Activated B cell treated with CpG ODN at 0.5 μM for 24 hours (primary cell): ENCODE results near the gene FZR1. TPM values are rescaled to one million over a fixed set of nuclear protein-coding genes. Genes with fewer than 3 reads are reported as not detected.

Experiments used
- ATAC-seq: fragments of 200-7000 bp; cut with Tn5 transposase; one replicate; pipeline ENCODE4 v1.10.0; 2021; ENCODE audit warnings: low read depth, mild to moderate bottlenecking, moderate library complexity
- CTCF ChIA-PET: fragments of 350-600 bp; sonication (Branson Sonifier 250); formaldehyde crosslinking; loops from one replicate; lab custom pipeline; 2021; ENCODE audit warnings: antibody characterized with exemption; lab: Charles Lee
- POLR2A ChIA-PET: fragments of 350-600 bp; sonication (Branson Sonifier 250); formaldehyde crosslinking; loops from one replicate; lab custom pipeline; 2021; ENCODE audit warnings: antibody characterized with exemption; lab: Charles Lee
- DNase-seq: peaks from one replicate; pipeline ENCODE4 v3.0.0; 2022
- H3K27ac Mint-ChIP-seq: one replicate; pipeline ENCODE4 v1.8.0; 2020; ENCODE audit warnings: mixed read lengths
- H3K27me3 Mint-ChIP-seq: one replicate; pipeline ENCODE4 v1.8.0; 2021; ENCODE audit warnings: mixed read lengths
- H3K36me3 Mint-ChIP-seq: one replicate; pipeline ENCODE4 v1.8.0; 2021; ENCODE audit warnings: low read depth, mixed read lengths
- H3K4me1 Mint-ChIP-seq: one replicate; pipeline ENCODE4 v1.8.0; 2021; ENCODE audit warnings: mixed read lengths
- H3K4me3 Mint-ChIP-seq: one replicate; pipeline ENCODE4 v1.8.0; 2020; ENCODE audit warnings: mild to moderate bottlenecking, mixed read lengths
- H3K9me3 Mint-ChIP-seq: one replicate; pipeline ENCODE4 v1.8.0; 2020; ENCODE audit warnings: mixed read lengths
- intact Hi-C: fragments of 100-400 bp; cut with micrococcal nuclease; formaldehyde crosslinking; loops from one replicate; pipeline ENCODE4 v1.15.1; 2024
- total RNA-seq: library from RNA; stranded (reverse); gene quantifications from 2 replicates; pipeline ENCODE4 v1.2.3, GENCODE V29; 2022
- TF ChIP-seq, protein P1 (sequence below): fragments of 200-600 bp; IDR thresholded peaks from one replicate; pipeline ENCODE4 v1.8.0; 2022; ENCODE audit warnings: antibody characterized with exemption, mild to moderate bottlenecking

Gene FZR1
- total RNA-seq, result 53.5 and 66.0 TPM in 2 replicates

DNA sequence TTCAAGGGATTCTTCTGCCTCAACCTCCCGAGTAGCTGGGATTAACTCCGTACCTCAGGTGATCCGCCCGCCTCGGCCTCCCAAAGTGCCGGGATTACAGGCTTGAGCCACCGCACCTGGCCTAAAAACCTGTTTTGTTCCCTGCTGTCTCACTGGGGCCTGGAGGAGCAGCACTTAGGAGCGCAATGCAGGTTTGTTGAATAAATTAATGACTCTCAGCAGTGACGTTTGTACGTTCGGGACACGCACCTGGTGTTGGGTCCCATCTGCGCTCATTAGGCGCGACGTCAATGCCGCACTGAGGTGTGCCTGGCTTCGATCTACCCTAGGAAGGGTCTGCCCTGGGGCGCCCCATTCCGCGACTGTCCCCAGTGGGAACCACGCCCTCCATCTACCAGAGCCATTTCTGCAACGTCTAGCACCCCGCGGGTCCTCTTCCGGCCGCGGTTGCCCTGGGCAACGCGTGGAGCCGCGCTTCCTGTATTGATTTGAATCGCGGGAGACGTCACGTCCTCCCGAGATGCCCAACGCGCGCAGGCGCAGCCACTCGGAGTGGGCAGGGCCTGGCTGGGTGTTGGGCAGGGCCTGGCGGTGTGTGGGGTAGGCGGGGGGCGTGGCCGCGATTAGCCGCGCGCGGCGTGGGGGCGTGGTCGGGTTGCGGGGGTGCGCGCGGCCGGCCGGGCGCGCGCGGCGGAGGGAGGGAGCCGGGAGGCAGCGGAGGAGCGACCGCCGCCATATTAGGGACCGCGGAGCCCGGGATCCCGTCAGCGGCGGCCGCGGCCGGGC lies at the start of gene FZR1:
TSS of gene FZR1 (plus strand) at position 714 of the 786 bp plus-strand sequence. CDS start 16,679 bp downstream, outside the sequence.
- Mint-ChIP-seq H3K27ac (peak within 1 kb of the TSS; percentile 96), H3K27me3 (no peaks in the 10 kb centered on the region), H3K4me1 (peaks cover 47% of the 10 kb centered on the region), H3K4me3 (peak within 1 kb of the TSS; percentile 91), H3K9me3 (no peaks in the 10 kb centered on the region), H3K36me3 (peaks cover 27% of the 10 kb centered on the region)
- peak; percentile 91 for ATAC-seq
- ChIA-PET POLR2A (interaction anchor here (1.1 to 1.4 kb wide), 3 partner anchors 12 to 71 kb away, joined by 3 read pairs; no protein-coding TSS in a partner anchor), CTCF (no interaction called here)
- peak; percentile 98 for DNase-seq
- TF ChIP-seq, protein P1, sequence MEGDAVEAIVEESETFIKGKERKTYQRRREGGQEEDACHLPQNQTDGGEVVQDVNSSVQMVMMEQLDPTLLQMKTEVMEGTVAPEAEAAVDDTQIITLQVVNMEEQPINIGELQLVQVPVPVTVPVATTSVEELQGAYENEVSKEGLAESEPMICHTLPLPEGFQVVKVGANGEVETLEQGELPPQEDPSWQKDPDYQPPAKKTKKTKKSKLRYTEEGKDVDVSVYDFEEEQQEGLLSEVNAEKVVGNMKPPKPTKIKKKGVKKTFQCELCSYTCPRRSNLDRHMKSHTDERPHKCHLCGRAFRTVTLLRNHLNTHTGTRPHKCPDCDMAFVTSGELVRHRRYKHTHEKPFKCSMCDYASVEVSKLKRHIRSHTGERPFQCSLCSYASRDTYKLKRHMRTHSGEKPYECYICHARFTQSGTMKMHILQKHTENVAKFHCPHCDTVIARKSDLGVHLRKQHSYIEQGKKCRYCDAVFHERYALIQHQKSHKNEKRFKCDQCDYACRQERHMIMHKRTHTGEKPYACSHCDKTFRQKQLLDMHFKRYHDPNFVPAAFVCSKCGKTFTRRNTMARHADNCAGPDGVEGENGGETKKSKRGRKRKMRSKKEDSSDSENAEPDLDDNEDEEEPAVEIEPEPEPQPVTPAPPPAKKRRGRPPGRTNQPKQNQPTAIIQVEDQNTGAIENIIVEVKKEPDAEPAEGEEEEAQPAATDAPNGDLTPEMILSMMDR, result no peak
- intact Hi-C loops, result loop anchor here (1.0 to 10.0 kb wide), 9 partner anchors 52 to 949 kb away; partner anchors contain the start of genes APBA3, CACTIN, CHAF1A and HMG20B

DNA sequence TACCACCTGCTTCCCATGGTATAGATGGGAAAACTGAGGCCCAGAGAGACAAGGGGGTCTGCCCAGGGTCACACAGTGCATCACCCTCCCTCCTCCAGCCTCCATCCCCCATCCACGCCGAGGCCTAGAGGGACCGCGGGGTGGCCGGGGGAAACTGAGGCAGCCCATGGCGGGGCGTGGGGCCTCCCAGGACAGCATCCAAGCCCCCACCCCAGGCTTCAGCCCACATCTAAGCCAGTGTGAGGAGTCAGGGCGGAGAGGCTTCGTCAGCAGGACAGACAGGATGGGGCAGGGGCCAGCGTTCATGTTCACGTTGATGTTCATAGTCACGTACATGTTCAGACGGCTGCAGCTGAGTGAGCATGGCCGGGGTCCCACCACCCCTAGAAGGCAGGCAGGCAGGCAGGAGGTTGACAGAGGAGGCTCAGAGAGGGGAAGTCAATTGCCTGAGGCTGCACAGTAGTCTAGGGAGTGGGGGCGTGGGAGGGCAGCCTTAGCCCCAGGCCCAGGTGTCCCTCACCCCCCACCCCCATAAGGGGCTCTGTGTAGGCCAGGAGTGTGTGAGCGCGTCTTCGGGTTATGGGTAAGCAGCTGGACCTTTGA lies 49.1 kb upstream of the FZR1 start:
- Mint-ChIP-seq H3K36me3 (peaks cover 20% of the 10 kb centered on the region), H3K4me1 (peaks cover 4% of the 10 kb centered on the region), H3K9me3 (no peaks in the 10 kb centered on the region), H3K27ac (no peak overlapping the region), H3K27me3 (no peaks in the 10 kb centered on the region), H3K4me3 (no peak overlapping the region)
- TF ChIP-seq, protein P1, result no peak
- DNase-seq, result no peak
- intact Hi-C loops, result no loop called here
- no peak for ATAC-seq
- ChIA-PET POLR2A (no interaction called here), CTCF (no interaction called here)

DNA sequence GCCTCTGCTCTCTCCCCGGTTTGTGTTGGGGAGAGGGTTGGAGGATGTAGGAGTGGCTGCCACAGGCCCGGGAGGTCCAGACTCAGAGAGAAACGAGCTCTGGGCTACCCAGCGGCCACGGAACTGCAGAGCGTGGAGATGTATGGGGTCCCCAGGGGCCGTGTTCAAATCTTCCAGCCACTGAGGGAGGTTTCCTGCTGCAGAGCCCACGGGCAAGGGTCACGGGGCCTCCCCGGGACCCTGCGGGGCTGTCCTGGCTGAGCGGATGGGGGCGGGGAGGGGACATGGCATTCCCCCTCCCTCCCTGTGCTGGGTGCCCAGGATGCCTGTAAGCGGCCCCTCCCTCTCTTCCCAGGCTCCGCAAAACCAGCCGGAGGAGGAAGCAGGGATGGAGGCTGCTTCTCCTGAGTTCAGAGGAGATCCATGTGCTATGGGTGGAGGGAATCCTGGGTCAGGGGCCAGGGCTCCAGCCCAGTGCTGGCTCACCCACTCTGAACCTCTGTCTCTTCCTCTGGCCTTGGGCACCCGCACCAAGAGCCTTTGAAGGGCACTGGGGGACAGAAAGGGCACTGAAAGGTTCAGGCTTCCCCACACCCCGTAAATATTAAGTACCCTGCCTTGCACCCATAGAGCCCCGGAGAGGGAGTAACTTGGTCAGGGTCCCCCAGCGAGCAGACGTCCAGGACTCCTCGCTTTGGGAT lies 48.4 kb upstream of the FZR1 start:
- Mint-ChIP-seq H3K27me3 (no peaks in the 10 kb centered on the region), H3K4me3 (no peak overlapping the region), H3K4me1 (peaks cover 4% of the 10 kb centered on the region), H3K36me3 (peaks cover 16% of the 10 kb centered on the region), H3K9me3 (no peaks in the 10 kb centered on the region), H3K27ac (no peak overlapping the region)
- DNase-seq (no peak), ATAC-seq (no peak)
- intact Hi-C loops, result no loop called here
- TF ChIP-seq, protein P1, result no peak
- ChIA-PET POLR2A (no interaction called here), CTCF (no interaction called here)

DNA sequence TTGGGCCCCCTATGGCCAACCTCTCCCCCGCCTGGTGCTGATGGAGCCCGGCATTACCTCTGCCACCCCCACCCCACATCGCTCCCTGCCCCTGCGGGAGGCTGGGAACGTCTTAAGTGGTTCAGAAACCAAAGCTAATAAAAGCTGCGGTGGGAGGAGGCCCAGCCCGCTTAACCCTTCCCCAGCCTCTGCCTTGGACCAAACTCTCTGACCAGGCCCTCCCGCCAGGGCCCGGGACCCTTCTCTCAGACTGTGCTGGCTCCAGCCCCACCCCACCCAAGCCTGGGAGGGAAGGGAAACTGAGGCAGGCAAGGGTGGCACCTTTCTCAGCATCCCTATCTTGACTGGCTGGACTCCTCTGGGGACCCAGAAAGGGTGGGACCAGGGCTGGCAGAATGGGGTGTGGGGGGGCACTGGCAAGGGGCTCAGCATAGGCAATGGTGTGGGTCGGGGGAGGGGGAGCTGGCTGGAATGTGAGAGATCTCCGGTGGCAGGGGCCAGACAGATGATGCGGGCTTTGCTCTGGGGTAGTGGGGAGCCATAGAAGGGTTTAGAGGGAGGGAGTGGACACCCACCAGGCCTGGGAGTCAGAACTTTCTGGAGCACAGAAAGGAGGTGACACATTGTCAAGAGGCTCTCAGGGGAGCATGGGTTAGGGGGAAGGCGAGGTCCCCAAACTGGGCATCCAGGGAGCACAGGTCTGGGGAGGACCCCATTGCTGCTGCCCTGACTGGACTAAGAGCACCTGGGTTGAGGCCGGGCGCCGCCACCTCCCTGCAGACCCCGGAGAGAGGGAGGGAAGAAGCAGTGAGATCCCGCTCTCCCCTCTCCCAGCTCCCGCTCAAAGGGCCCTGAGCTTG lies 47.7 kb upstream of the FZR1 start:
- ChIA-PET POLR2A (no interaction called here), CTCF (no interaction called here)
- H3K4me3 Mint-ChIP-seq, result no peak overlapping the region
- no peak overlapping the region for H3K27ac Mint-ChIP-seq
- peaks cover 12% of the 10 kb centered on the region for H3K36me3 Mint-ChIP-seq
- ATAC-seq (no peak), DNase-seq (no peak)
- intact Hi-C loops, result no loop called here
- TF ChIP-seq, protein P1, result no peak
- no peaks in the 10 kb centered on the region for H3K9me3 Mint-ChIP-seq
- H3K27me3 Mint-ChIP-seq, result no peaks in the 10 kb centered on the region
- peaks cover 4% of the 10 kb centered on the region for H3K4me1 Mint-ChIP-seq
